Dedifferentiated amniotic fluid mesenchymal stem cell (primary cell): Measurements from ENCODE around the gene LYPD6.
A peak's percentile ranks its signal among the peaks of the same experiment; 100 is the strongest.
"Not testable (repeated sequence)": the region's sequence is repeated elsewhere in the genome, so short reads cannot be mapped to it uniquely, and the experiment has no call there.

ENCODE experiments used
- DNase-seq: peaks from one replicate; pipeline ENCODE4 v3.0.0-alpha.2; 2016; ENCODE audit errors: extremely low spot score

LYPD6 gene

DNA sequence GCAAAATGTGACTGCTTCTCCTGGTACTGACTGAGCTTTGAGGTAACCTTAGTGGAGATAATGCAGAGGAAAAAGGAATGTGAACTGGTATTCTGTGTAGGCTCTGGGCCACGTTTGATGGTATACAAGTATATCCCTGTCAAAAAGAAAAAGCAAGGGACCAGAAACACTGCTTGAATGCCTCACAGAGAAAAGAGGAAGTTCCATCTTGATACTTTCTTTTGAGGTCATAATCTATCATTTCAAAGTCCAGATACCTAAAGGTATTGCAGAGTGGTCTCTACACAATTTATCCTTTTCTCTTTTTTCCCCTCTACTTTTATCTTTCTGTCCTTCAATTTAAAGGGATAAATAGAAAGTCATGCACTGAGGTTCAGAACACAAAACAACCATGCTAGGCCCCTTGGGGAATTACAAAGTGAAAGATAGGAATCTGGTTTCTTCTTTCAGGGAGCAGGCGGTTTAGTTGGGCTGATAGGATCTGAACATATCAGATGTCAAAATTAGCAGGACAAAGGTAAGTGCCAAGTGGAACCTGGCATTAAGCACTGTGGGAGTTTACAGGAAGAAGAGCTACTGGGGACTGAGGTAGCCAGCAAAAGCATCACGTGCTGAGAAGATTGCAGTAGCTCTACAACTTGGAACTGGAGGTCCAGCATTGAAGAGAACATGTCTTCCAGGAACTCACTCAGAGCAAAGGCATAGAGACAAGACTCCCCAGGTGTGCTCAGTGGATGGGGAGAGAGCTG lies 121.2 kb downstream of the LYPD6 start:
- DNase-seq: no peak

DNA sequence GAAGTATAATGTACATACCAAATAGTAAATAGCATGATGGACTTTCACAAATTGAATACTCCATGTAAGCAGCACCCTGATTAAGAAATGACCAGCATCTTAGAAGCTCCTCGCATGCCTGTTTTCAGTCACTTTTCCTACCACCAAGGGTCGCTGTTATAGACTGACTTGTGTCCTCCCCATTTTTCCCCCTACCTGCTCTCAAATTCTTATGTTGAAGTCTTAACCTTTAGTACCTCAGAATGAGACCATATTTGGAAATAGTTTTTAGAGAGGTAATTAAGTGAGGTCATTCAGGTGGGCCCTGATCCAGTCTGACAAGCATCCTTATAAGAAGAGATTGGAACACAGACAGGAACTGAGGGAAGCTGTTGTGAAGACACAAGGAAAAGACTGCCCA lies 125.9 kb downstream of the LYPD6 start:
- DNase-seq: no peak

- DNase-seq: no peak
Measured at GRCh38 chr2:149458502-149458901, 128.1 kb downstream of the LYPD6 start.

- DNase-seq: no peak
Measured at GRCh38 chr2:149463328-149464002, 133.1 kb downstream of the LYPD6 start.

DNA sequence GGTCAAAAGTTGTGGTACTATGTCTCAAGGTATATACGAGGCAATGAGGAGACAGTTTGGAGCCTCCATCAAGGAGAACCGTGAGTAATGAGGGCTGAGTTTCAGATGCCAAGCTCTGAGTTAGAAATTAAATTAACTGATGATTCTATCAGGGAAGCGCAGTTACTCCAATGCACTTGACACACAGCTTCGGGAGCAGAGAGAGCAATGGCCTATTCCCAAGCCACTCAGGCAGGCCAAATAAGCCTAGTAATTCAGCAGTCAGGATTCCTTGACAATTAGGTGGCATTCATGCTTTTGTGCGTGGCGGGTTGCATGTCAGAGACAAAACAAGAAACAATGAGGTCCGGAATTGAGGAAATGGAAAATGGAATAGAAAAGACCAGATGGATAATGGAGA lies 134.0 kb downstream of the LYPD6 start:
- DNase-seq: no peak

GRCh38 chr2:149465873-149466272 lies 135.5 kb downstream of the LYPD6 start:
- no peak for DNase-seq

DNA sequence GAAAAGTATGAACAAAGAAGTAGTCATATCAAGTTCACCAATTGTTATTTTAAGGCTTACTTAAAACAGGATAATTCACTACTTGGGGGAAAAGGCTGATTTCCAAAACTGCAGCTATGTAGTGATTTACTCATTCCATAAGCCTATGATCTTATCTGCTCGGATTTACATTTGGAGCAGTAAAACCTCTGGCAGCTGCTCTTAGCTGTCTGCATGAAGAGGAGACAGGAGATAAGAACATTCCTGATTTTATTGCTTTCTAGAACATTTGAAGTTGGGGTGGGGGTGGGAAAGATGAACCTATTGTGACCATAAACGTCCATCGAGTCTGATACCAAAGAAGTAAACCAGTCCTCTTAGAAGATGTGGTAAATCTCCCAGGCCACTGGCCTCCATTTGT lies 136.2 kb downstream of the LYPD6 start:
- DNase-seq: no peak

DNA sequence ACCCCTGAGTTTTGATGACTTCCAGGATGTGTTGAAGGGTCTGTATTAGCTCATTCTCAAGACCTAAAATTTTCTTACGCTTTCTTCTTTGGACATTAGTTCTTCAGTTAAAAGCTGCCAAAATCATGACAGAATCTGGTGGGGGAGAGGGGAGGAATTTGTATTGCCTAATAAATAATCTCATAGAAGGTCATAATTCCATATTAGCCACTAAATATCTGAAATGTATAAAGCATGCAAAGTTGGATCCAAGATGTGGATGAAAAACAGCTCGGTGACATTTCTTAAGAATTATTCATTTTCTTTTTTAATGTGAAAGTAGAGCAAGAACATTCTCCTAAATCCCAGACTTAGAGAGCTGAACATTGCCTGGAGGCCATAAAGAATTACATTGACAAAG lies 137.0 kb downstream of the LYPD6 start:
- DNase-seq: no peak

- no peak for DNase-seq
Measured at GRCh38 chr2:149468636-149469035, 138.2 kb downstream of the LYPD6 start.

DNA sequence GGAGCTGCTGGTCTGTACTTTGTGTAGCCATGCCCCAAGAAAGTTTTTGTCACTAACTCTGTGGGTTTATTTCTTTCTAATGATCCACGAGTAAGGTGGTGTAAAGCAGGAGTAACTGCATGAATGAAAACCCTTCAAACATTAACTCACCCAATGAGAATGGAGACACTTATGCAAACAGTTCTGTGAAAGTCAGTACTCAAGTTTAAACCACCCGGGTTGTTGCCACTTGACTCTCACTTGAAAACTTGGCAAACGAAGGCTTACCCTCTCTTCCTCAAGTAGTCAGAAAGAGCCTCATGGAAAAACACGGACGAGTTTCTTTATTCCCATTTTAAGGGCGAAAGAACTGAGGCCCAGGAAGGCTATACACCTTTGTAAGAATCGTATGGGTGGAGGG lies 139.7 kb downstream of the LYPD6 start:
- DNase-seq: no peak

DNA sequence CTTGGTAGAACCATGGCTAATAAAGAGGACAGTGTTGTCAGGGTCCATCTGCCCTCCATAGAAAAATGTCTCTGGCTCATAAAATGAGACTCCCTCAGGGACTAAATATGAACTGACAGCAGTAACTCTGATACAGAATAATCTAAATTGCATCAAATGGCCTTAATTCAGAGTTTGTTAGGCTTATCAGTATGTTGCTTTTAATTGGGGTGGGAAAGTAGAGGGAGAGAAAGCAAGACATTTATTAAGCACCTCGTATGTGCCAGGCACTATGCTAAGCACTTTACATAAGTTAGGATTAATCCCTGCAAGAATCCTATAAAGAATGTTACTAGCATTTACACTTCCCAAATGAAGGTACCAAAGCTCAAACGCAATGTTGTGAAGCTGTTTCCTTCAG lies 142.0 kb downstream of the LYPD6 start:
- no peak for DNase-seq

- DNase-seq: no peak
Measured at GRCh38 chr2:149473068-149473467, 142.7 kb downstream of the LYPD6 start.

DNA sequence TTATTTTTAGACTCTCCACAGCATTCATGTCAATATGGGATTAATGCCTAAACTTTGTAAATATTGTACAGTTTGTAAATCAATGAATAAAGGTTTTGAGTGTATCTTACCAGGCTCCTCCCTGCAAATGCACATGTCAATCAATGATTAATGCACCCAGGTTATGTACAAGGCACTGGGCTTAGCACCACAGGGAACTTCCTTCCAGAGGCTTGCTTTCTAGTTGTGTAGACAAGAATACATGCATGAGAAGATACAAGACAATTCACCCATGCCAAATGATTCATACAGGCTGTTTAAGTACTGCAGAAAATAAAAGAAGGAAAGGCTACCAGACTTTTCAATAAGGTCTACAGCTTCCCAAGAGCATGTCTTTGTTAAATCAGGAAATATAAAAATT lies 143.1 kb downstream of the LYPD6 start:
- DNase-seq: no peak

GRCh38 chr2:149483004-149483605 lies 152.7 kb downstream of the LYPD6 start:
- DNase-seq: no peak

- DNase-seq: no peak
Measured at GRCh38 chr2:149486664-149487063, 156.3 kb downstream of the LYPD6 start.

GRCh38 chr2:149487189-149487588 lies 156.8 kb downstream of the LYPD6 start:
- DNase-seq: no peak

DNA sequence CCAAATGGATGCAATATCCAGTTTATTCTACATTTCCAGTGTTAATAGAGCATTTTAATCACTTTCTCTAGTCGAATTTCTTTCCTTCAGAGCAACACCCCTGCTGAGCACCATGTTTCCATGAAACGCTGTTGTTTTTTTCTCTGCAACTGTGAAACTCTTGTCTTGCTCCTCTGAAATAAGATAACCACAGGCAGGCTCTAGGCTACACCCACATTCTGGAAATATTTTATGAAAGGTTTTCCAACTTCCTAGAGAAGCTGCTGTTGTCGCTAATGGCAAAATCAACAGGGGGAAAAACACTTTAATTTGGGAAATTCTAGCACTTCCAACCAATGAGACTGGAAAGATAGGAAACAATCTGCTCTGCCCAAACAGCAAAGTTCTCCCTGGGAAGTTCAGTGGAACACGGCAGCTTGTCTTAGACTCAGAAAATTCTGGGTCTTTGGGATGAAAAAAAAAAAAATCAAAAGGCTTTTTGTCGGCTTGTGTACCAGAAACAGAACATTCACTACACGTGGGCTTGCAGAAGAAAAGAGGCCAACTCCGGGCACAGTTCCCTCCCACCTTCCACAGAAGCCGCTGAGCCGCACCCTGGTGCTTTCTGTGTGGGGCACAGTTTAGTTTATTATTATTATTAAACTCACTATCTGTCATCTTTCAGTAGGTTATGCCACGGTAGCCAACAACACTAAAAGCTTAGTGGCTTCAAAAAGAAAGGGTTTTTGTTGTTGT lies 158.5 kb downstream of the LYPD6 start:
- no peak for DNase-seq

DNA sequence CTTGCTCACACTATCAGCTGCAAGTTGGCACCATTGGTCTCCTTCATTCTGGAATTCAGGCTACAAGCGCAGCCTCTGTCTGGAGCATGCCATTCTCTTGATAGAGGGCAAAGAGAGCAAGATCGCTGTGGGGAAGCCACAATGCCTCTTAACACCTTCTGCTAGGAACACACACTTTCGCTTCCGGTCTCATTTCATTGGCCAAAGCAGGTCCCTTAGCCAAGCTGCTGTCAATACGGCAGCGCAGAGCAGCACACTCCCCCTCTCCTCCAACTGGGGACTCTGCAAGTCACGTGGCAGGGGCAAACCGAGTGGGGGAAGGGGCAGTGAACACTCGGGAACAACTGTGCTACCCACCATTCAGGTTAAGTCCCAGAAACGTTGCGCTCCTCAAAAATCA lies 159.1 kb downstream of the LYPD6 start:
- no peak for DNase-seq

- peak; percentile 74 for DNase-seq
Measured at GRCh38 chr2:149490296-149490695, 159.9 kb downstream of the LYPD6 start.

DNA sequence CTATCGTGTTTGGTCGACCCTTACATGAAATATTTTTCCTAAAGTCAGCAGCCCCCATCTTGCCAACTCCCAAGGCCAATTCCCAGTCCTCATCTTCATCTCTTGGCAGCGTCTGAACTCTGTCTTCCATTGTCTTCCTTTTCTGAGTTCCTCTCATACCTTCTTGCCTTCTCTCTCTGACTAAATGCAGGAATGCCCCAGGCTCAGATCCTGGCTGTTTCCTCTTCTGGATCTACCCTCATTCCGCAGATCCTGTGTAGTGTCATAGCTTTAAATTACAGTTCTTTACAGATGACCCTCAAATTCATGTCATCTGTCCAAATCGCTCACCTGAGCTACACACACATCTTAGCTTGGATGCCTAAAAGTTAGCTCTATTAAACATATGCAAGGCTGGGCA lies 162.5 kb downstream of the LYPD6 start:
- DNase-seq: no peak

GRCh38 chr2:149499204-149499603 lies 168.8 kb downstream of the LYPD6 start:
- DNase-seq: not testable (repeated sequence)

DNA sequence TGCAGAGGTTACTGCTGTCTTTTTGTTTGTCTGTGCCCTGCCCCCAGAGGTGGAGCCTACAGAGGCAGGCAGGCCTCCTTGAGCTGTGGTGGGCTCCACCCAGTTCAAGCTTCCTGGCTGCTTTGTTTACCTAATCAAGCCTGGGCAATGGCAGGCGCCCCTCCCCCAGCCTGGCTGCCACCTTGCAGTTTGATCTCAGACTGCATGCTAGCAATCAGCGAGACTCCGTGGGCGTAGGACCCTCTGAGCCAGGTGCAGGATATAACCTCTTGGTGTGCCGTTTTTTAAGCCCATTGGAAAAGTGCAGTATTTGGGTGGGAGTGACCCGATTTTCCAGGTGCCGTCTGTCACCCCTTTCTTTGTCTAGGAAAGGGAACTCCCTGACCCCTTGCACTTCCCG lies 176.4 kb downstream of the LYPD6 start:
- DNase-seq: not testable (repeated sequence)
